K562 (cell line): ENCODE data around the gene KCNAB1. TPM values are rescaled to one million over a fixed set of nuclear protein-coding genes. Genes with fewer than 3 reads are reported as not detected.

Experiments used
- CBFA2T3 ChIP-seq: fragments of 450-650 bp; IDR thresholded peaks from 2 replicates; pipeline ENCODE4 v1.6.1; 2017
- CREM ChIP-seq: IDR thresholded peaks from 2 replicates; pipeline ENCODE4 v1.6.1; 2014; ENCODE audit warnings: antibody characterized with exemption, low read depth
- LARP7 ChIP-seq: fragments of 450-650 bp; IDR thresholded peaks from 2 replicates; pipeline ENCODE4 v1.6.1; 2016
- MED1 ChIP-seq: sonication (generic); formaldehyde crosslinking; IDR thresholded peaks from 2 replicates; pipeline ENCODE4 v1.8.1; 2023; ENCODE audit warnings: missing genetic modification reagents, borderline replicate concordance
- NCOR1 ChIP-seq: fragments of 450-650 bp; IDR thresholded peaks from 2 replicates; pipeline ENCODE4 v1.6.1; 2016; ENCODE audit warnings: mild to moderate bottlenecking, moderate library complexity
- POLR2B ChIP-seq: fragments of 450-650 bp; IDR thresholded peaks from 2 replicates; pipeline ENCODE4 v1.6.1; 2018; ENCODE audit warnings: low read depth; ENCODE audit not compliant: partially characterized antibody
- POLR3A ChIP-seq: IDR thresholded peaks from 2 replicates; pipeline ENCODE4 v1.6.1; 2011; ENCODE audit warnings: borderline replicate concordance, mild to moderate bottlenecking, moderate library complexity; ENCODE audit not compliant: insufficient read length, insufficient read depth; ENCODE audit errors: extremely low read depth
- RAD51 ChIP-seq: fragments of 450-650 bp; IDR thresholded peaks from 2 replicates; pipeline ENCODE4 v1.7.1; 2016; ENCODE audit warnings: low read depth, mild to moderate bottlenecking, borderline replicate concordance
- RBFOX2 ChIP-seq: fragments of 200-400 bp; formaldehyde crosslinking; IDR thresholded peaks from 2 replicates; pipeline ENCODE4 v1.6.1; 2017; ENCODE audit warnings: low read depth, mild to moderate bottlenecking, low read length, moderate library complexity
- TEAD1 ChIP-seq, 2 experiments: fragments of 450-650 bp in 1 of 2; sonication (generic) in 1 of 2; formaldehyde crosslinking; IDR thresholded peaks; 2 replicates each; pipeline versions ENCODE4 v1.4.0 to v1.8.0; 2020 to 2022; ENCODE audit warnings: mild to moderate bottlenecking in 2 of 2, missing genetic modification reagents in 1 of 2
- ZNF232 ChIP-seq: sonication (generic); formaldehyde crosslinking; IDR thresholded peaks from 2 replicates; pipeline ENCODE4 v1.8.0; 2022; ENCODE audit warnings: mild to moderate bottlenecking, missing genetic modification reagents
- polyA plus RNA-seq, 8 experiments: library from polyadenylated mRNA; depleted of rRNA in 4 of 8; stranded (reverse) in 5 of 8; unstranded in 3 of 8; fragments of >200 nt; fragmentation: Nextera tagmentation in 2 of 8; fragmentation: Illumina TruSeq in 1 of 8; extraction: Ambion mirVana in 2 of 8; extraction: Trizol in 1 of 8; gene quantifications; 2 replicates each; pipeline versions ENCODE4 v1.2.1 to v1.2.3, GENCODE V29; 2011 to 2014; ENCODE audit warnings: inconsistent platforms in 1 of 8, missing spikeins in 1 of 8
- total RNA-seq, 7 experiments: library from RNA; depleted of rRNA in 6 of 7; stranded (reverse); fragments of >200 nt in 6 of 7; fragmentation: Illumina TruSeq in 2 of 7; extraction: Trizol in 2 of 7; gene quantifications; 2 replicates each; pipeline versions ENCODE4 v1.2.1 to v1.2.3, GENCODE V29; 2011 to 2021; ENCODE audit warnings: low replicate concordance in 1 of 7
- TF ChIP-seq, protein P1 (sequence below): sonication (generic); formaldehyde crosslinking; IDR thresholded peaks from 2 replicates; pipeline ENCODE4 v1.8.0; 2023; ENCODE audit warnings: mild to moderate bottlenecking, missing genetic modification reagents
- TF ChIP-seq, protein P2 (sequence below): fragments of 150-350 bp; conservative IDR thresholded peaks from 2 replicates; pipeline ENCODE4 v1.6.1; 2014; ENCODE audit warnings: low read length
- TF ChIP-seq, protein P3 (sequence below): fragments of 150-350 bp; IDR thresholded peaks from 2 replicates; pipeline ENCODE4 v1.6.1; 2014; ENCODE audit warnings: low read depth, mild to moderate bottlenecking, low read length, borderline replicate concordance
- TF ChIP-seq, protein P4 (sequence below): fragments of 450-650 bp; IDR thresholded peaks from 2 replicates; pipeline ENCODE4 v1.6.1; 2017; ENCODE audit warnings: antibody characterized with exemption, mild to moderate bottlenecking
- TF ChIP-seq, protein P5 (sequence below): sonication (generic); IDR thresholded peaks from 2 replicates; pipeline ENCODE4 v1.6.1; 2016

KCNAB1 gene
- total and polyA plus RNA-seq, 9 of the 15 experiments (the other 6 are each of a cell fraction or from before 2014, with no cell fraction given), result 0.14 to 1.2 (median 0.51) TPM

DNA sequence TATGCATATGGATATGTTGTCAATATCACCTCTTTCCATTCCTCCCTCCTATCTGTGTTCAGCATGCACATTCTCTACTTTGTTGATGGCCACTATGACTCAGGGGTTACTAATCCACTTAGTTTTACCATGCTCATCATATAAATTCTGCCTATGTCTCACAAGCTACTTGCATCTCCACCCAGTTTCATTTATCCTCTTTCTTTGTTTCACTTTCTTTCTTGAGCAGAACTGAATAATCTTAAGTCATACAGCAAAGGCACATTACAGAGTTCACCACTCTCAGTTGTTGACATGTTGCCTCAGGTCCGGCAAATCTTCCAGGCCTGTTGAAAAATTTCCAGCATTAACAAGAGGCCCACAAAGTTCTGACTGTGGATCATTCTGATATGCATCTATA, 363.0 kb downstream of the KCNAB1 start (continued):
- no peak for TF ChIP-seq RBFOX2
- TF ChIP-seq, protein P1, sequence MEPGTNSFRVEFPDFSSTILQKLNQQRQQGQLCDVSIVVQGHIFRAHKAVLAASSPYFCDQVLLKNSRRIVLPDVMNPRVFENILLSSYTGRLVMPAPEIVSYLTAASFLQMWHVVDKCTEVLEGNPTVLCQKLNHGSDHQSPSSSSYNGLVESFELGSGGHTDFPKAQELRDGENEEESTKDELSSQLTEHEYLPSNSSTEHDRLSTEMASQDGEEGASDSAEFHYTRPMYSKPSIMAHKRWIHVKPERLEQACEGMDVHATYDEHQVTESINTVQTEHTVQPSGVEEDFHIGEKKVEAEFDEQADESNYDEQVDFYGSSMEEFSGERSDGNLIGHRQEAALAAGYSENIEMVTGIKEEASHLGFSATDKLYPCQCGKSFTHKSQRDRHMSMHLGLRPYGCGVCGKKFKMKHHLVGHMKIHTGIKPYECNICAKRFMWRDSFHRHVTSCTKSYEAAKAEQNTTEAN (CRISPR knock-in tag), result no peak
- 0 out of 4 replicates have a peak, but pooled peaks of 1 of the 2 experiments have one; percentile 49 for TF ChIP-seq TEAD1 (CRISPR knock-in tag; IDR thresholded peaks at IDR 0.05)
- peak; percentile 62 for TF ChIP-seq NCOR1
- no peak for TF ChIP-seq POLR2B
- TF ChIP-seq LARP7, result no peak
- TF ChIP-seq, protein P2, sequence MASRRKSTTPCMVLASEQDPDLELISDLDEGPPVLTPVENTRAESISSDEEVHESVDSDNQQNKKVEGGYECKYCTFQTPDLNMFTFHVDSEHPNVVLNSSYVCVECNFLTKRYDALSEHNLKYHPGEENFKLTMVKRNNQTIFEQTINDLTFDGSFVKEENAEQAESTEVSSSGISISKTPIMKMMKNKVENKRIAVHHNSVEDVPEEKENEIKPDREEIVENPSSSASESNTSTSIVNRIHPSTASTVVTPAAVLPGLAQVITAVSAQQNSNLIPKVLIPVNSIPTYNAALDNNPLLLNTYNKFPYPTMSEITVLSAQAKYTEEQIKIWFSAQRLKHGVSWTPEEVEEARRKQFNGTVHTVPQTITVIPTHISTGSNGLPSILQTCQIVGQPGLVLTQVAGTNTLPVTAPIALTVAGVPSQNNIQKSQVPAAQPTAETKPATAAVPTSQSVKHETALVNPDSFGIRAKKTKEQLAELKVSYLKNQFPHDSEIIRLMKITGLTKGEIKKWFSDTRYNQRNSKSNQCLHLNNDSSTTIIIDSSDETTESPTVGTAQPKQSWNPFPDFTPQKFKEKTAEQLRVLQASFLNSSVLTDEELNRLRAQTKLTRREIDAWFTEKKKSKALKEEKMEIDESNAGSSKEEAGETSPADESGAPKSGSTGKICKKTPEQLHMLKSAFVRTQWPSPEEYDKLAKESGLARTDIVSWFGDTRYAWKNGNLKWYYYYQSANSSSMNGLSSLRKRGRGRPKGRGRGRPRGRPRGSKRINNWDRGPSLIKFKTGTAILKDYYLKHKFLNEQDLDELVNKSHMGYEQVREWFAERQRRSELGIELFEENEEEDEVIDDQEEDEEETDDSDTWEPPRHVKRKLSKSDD, result no peak
- no peak for TF ChIP-seq ZNF232 (CRISPR knock-in tag)
- TF ChIP-seq CREM, result peak; percentile 33; the same call in 1 of the 2 replicates
- TF ChIP-seq CBFA2T3, result peak; percentile 78
- no peak for TF ChIP-seq POLR3A
- TF ChIP-seq MED1 (CRISPR knock-in tag), result no peak
- TF ChIP-seq, protein P3, sequence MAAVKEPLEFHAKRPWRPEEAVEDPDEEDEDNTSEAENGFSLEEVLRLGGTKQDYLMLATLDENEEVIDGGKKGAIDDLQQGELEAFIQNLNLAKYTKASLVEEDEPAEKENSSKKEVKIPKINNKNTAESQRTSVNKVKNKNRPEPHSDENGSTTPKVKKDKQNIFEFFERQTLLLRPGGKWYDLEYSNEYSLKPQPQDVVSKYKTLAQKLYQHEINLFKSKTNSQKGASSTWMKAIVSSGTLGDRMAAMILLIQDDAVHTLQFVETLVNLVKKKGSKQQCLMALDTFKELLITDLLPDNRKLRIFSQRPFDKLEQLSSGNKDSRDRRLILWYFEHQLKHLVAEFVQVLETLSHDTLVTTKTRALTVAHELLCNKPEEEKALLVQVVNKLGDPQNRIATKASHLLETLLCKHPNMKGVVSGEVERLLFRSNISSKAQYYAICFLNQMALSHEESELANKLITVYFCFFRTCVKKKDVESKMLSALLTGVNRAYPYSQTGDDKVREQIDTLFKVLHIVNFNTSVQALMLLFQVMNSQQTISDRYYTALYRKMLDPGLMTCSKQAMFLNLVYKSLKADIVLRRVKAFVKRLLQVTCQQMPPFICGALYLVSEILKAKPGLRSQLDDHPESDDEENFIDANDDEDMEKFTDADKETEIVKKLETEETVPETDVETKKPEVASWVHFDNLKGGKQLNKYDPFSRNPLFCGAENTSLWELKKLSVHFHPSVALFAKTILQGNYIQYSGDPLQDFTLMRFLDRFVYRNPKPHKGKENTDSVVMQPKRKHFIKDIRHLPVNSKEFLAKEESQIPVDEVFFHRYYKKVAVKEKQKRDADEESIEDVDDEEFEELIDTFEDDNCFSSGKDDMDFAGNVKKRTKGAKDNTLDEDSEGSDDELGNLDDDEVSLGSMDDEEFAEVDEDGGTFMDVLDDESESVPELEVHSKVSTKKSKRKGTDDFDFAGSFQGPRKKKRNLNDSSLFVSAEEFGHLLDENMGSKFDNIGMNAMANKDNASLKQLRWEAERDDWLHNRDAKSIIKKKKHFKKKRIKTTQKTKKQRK, result no peak
- TF ChIP-seq, protein P4, sequence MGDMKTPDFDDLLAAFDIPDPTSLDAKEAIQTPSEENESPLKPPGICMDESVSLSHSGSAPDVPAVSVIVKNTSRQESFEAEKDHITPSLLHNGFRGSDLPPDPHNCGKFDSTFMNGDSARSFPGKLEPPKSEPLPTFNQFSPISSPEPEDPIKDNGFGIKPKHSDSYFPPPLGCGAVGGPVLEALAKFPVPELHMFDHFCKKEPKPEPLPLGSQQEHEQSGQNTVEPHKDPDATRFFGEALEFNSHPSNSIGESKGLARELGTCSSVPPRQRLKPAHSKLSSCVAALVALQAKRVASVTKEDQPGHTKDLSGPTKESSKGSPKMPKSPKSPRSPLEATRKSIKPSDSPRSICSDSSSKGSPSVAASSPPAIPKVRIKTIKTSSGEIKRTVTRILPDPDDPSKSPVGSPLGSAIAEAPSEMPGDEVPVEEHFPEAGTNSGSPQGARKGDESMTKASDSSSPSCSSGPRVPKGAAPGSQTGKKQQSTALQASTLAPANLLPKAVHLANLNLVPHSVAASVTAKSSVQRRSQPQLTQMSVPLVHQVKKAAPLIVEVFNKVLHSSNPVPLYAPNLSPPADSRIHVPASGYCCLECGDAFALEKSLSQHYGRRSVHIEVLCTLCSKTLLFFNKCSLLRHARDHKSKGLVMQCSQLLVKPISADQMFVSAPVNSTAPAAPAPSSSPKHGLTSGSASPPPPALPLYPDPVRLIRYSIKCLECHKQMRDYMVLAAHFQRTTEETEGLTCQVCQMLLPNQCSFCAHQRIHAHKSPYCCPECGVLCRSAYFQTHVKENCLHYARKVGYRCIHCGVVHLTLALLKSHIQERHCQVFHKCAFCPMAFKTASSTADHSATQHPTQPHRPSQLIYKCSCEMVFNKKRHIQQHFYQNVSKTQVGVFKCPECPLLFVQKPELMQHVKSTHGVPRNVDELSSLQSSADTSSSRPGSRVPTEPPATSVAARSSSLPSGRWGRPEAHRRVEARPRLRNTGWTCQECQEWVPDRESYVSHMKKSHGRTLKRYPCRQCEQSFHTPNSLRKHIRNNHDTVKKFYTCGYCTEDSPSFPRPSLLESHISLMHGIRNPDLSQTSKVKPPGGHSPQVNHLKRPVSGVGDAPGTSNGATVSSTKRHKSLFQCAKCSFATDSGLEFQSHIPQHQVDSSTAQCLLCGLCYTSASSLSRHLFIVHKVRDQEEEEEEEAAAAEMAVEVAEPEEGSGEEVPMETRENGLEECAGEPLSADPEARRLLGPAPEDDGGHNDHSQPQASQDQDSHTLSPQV, result peak; percentile 47; the same call in 1 of the 2 replicates
- TF ChIP-seq RAD51, result no peak
- TF ChIP-seq, protein P5, sequence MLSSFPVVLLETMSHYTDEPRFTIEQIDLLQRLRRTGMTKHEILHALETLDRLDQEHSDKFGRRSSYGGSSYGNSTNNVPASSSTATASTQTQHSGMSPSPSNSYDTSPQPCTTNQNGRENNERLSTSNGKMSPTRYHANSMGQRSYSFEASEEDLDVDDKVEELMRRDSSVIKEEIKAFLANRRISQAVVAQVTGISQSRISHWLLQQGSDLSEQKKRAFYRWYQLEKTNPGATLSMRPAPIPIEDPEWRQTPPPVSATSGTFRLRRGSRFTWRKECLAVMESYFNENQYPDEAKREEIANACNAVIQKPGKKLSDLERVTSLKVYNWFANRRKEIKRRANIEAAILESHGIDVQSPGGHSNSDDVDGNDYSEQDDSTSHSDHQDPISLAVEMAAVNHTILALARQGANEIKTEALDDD, result peak; percentile 55
